GM21515 (cell line): ENCODE measurements around the gene GLYATL1.

Source experiments
- ATAC-seq: cut with Tn5 transposase; IDR thresholded peaks from one replicate; pipeline ENCODE4 v1.9.1; 2021; ENCODE audit not compliant: unreplicated experiment

Gene GLYATL1, protein sequence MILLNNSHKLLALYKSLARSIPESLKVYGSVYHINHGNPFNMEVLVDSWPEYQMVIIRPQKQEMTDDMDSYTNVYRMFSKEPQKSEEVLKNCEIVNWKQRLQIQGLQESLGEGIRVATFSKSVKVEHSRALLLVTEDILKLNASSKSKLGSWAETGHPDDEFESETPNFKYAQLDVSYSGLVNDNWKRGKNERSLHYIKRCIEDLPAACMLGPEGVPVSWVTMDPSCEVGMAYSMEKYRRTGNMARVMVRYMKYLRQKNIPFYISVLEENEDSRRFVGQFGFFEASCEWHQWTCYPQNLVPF

DNA sequence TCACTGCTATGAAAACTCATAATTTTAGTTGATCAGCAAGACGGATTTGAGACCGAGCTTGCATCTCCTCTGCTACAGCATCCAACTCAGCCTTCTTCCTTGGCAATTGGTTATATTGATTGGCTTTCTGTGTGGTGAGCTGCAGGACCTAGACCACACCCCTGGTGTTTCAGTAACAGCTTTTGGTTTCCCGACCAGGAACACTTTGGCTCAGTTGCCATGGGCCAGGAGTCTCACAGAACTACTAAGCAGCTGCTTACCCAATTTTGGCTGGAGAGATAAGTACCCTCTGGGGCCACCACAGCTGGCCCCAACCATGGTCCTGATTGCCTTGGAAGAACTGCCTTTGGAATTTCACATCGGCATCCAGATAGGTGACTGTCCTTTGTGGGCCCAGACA is at the start of gene GLYATL1:
Gene GLYATL1, plus strand, starts transcription at position 212 of the 400 bp plus-strand sequence. CDS start 7,600 bp downstream, outside the sequence.
- no peak for ATAC-seq

DNA sequence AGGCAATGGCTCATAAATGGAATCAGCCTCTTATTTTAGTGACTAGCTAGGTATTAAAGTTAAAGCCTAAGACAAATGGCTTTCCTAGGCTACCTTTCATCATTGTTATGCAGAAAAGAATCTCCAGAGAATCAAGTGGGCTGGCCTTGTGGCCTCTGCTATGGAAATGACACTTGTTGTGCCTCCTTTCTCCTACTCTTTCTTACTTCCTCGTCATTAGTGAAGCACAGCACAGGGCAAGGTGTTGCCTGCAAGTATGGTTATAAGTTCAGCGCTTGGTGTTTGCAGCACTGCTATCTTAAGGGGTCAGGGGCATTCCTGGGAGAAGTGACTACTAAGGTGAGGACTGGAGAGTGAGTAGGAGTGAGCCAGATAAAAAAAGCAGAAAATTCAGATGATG is 45.4 kb upstream of the GLYATL1 start:
- no peak for ATAC-seq

DNA sequence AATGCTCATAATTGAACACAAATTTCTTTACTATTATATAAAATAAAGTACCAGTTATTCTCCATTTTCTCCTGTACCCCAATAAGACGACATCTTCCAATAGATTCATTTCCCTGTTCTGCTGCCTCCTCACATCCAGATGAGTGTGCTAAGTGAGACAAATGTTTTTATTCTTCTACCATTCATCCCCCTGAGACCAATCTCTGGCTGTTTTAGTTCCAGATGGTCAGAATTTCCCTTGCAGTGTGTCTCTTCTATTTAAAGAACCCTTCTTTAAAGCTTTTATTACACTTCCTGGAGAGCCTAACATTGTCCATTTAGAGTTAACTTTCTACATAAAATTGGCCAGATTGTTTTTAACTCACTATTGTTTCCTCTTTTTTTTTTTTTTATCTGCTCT is 41.2 kb upstream of the GLYATL1 start:
- no peak for ATAC-seq

DNA sequence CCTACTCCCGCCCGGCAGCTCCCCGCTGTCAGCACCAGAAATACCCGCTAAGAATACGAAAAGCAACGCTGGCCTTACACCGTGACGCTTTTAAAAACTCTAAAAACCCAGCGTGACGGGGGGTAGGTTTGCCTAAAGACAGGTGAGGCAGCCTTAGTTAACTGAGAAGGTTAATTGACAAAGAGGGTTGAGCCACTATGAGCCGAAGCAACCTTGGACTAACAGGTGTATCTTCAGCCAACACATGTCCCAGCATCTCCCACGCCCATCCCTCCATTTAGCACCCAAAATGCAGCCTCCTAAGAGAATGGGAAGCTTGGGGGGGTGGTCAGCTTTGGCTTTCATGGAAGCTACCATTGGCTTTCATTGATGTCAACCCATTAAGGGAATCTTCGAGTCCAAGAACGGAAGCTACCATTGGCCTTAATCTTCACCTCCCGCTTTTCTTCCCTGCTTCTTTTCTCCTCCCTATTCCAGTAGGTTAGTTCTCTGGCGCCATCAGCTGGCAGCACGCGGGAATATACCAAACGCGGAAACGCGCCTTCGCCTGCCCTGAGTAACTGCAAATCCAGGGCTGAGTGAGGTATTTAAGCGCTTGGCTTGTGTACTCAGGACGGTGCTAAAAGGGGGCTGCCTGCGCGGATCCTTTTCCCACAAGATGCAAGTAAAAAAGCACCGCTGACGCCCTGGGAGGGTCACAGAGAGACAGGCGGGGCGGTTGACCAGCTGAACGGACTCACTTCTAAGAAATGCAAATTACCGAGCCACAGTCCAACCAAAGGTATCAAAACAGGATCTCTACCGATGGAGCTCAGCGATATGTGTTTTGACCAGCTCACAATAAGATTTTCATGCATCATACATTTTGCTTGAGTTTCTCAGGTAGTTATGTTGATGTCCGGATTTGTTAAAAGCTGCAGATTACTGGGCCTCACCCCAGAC is 38.5 kb upstream of the GLYATL1 start:
- ATAC-seq, result peak; percentile 76

DNA sequence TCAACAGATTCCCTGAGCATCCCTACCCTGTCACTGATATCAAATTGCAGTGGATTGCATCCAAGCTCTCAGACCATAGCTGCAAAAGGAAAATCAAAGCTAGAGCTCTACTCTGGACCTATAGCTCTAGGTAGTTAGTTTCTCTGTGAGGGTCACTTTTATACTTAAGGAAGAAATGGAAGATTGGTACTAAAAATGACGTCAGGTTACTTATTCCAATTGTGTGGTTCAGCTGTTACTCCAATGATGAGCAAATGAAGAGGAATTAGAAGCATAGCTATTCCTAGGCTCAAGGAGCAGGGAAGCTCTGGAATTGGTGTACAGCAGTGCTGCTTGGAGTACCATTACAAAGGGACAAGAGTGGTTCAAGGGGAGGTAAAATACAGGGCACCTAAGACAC is 36.4 kb upstream of the GLYATL1 start:
- ATAC-seq, result no peak

DNA sequence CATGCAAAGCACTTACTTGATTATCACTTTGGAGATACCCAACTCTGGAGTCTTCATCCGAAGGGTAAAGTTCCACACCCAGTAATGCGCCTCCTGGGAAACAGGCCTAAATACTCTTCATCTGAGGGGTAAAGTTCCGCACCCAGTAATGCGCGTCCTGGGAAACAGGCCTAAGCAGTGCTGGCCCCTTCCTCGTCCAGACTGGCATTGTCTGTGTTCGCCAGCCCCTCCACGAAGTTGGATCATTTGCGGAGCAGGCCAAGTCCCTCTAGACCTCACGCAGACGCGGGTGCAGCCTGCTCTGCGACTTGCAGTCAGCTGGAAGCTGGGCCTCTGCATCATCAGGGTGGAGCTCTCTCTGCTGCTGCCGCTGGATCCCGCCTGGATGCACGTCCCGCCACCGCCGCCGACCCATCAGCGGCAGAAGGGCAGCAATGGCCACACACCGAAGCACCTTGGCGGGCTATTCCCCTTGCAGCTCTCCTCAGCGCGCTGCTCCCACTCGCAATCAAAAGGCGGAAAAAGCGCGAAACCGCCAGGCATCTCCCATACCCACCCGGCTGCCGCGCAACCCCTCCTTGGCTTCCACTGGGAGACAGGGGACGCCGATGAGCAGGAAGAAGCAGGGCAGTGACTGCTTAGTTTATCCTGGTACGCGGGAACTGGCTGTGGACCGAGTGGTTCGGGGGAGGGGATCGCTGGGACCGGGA is 34.1 kb upstream of the GLYATL1 start:
- ATAC-seq, result no peak

DNA sequence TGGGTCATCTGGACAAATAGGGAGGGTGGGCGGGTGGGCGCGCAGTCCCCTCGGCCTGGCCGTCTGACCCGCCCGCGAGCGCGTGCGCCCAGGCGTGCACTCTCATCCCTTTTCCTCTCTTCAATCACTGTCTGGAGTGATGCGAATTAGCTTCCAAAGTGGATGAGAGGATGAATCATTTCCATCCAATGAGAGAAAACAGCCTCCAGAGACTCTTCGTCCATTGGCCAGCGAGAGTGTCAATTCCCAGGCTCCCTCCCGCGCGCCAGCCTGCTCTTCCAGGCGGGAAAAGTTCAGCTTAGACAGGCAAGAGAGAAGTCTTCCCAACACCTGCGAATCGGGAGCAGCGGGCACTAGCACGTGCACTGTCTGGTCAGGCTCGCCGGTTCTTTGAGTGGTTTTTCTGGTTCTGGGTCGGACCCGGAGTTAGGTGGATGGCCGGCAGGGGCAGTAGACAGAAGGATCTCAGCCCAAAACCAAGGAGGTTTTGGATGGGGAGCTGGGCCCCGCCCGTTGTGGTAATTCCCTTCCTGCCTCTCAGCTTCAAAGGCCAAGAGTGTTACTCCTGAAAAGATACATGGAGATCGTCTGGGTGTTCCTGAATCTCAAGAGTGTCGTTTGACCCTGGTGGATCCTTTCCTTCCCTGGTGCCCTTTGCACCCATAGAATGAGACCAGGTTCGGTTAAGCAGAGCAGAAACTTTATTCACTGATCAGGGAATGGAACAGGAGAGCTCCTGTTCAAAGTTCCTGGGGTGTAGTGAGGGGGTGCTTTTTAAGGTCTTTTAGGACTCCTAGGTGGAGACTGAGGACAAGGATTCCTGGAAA is 33.4 kb upstream of the GLYATL1 start:
- no peak for ATAC-seq

DNA sequence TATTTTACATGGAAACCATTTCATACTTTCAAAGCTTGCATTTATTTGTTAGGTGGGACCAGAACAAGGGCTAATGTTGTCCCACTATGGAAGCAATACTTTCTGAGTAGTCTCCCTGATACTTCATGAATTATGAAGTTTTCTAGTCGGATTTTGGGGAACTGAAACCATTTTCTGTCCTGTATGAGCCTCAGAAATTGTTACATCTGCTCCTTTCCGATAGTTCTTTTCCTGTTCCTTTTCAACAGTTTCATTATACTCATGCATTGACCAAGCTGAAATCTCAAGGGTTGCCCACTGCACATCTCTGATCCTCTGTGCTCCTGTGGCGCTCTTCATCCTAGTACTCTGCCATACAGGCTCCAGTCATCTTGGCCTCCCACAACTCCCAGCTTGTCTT is 31.5 kb upstream of the GLYATL1 start:
- no peak for ATAC-seq

DNA sequence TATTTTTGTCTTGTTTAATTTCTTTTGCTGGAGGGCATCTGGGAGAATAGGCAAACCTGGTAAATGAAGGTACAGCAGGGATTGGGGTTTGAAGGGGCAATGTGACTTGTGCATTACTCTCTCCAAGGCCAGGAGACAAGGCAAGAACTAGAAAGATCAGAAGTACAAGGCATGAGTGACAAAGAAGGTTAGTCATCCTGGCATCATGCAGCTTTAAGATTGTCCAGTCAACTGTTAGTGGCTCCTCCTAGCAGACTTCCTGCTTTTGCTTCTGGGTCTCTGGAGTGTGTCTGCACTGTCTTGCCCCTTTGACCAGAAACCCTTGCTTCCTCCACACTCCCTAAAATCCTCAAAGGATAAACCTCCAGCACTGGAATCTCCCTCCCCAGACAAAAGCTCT is 27.2 kb upstream of the GLYATL1 start:
- ATAC-seq, result no peak

DNA sequence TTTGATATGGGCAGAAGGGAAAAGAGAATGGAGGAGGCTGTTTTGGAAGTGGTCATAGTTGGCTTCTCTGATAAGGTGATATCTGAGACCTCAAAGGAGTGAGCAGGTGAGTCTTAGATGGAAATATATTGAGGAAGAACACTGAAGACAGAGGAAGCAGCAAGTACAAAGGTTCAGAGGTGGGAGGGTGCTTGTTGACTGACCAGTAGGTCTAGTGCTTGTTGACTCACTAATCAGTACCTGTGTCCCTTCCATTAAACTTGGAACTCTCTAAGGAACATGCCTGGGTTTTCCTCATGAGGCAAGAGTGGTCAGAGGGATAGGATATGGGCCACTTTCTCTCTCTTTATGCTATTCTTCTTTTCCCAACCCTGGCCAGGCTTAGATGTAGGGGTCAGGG is 25.6 kb upstream of the GLYATL1 start:
- no peak for ATAC-seq

DNA sequence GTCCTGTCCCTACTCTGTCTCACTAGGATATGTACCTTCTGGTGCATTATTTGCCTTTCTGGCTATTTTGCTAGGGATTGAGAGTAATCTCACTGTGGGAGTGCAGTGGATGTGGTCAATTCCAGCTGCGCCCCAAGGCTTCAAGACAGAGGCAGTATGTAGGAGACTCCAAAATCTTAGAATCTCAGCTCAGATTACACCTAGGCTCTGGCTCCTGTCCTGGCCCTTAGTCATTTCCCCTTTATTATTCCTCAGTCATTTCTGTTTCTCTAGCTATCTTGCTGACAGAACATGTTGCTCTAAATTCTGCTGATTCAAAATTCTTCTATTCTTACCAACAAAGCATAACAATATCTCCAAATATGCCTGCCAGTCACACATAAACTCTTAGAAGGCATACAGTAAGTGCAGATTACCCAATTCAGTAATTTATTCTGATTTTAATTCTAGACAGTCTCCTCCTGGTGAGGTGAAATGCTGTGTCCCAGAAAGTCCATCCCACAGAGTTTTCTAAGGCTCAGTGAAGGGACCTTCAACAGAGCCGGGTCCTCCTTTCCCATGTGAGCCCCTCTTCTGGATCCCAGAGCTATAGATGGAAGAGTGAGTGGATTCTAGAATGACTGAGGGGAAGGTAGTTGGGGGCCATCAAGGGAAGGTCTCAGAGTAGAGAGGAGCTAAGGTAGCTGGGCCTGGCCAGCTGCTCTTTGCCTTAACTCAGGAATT is 24.3 kb upstream of the GLYATL1 start:
- no peak for ATAC-seq

DNA sequence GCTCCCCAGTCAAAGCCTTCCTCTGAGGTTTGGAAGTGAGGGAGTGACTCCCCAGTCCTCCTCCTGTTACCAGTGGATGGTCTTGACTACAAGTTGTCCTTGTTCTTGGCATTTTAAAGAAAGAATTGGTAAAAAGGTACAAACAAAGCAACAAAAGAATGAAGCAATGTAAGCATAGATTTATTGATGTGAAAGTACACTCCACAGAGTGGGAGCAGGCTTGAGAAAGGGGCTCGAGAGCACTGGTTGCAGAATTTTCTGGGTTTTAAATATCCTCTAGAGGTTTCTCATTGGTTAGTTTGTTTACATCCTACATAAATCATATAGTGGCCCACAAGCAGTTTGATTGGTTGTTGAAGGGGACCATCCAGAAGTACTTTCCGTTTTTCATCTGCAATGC is 22.7 kb upstream of the GLYATL1 start:
- ATAC-seq, result no peak

DNA sequence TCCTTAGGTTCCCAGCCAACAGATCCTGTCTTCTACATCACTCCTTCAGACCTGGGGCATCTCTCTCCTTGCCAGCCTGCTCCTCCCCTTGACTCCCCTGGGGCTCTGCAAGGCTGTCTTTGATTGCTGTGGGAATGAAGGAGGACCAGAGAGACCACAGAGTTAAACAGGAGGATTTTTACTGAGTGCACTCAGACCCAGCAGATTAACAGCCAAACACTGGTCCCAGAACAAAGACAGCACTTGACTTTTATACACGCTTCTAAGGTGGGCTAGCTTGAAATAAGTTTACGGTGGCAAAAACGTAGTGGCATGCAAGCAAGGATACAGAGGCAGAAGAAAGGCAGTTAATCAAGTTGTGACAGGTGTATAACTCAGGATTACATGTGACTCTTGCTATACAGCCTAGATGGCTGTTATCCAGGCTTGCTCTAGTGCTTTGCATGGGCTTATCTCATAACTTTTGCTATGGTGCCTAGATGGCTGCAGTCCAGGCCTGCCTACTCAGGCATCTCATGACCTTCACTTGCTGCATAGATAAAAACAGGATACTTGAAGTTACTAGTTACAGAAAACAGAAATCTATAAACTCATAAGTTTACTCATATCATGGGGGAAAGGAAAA is 22.0 kb upstream of the GLYATL1 start:
- ATAC-seq, result no peak

DNA sequence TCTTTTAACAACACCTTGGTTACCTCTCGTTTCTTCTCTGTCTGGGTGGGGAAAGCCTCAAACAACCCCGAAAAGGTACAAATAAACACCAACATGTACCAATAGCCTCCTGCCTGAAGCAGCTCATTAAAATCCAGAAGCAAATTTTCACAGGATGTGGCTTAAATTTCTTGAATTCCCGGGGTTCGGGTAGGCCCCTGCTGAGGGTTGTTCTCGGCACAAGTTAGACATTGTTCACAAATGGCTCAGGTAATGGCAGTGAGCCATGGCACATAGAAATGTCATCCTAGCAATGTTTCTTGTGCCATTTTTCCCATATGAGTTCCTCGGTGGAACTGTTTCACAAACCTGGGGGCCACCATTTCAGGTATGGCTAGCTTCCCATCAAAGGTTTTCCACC is 19.7 kb upstream of the GLYATL1 start:
- no peak for ATAC-seq

DNA sequence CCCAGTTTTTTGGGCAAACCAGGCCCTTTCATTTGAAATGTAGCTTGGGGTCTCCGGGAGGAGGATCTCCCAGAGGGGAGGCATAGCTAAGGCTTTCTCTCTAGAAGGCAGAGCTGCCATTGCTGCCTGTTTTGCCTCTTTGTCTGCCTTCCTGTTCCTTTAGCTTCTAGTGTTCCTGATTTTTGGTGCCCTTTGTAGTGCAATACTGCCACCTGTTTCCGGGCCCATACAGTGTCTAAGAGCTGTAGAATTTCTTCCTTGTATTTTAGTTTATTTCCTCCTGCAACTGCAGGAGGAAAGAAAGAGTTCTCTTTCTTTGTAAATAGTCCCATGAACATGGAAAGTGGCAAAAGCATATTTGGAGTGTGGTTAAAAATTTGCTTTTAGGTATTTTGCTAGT is 19.3 kb upstream of the GLYATL1 start:
- no peak for ATAC-seq

DNA sequence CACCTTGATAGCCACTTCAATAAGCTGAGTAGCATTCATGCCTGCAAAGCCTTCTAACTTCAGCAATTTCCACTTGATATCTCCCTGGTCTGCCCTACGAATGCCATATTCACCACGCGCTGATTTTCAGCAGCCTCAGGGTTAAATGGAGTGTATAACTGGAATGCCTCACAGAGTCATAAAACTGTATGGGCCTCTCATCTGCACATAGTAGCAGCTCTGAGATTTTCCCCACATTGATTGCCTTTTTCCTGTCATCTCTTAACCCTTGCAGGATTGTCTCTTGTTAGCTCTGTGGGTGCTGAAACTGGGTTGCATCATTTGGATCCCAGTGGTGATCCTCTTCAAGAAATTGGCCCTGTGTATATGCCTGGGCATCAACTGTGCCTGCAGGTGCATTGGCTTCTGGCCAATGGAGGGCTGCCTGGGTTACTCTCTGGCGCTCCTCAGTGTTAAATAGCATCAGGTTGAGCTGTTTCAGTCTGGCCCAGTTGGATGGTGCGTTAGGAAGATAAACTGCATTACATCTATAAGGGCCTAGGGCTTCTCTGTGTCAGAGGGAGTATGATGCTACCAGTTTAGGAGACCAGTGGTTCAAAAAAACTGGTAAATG is 17.4 kb upstream of the GLYATL1 start:
- no peak for ATAC-seq

DNA sequence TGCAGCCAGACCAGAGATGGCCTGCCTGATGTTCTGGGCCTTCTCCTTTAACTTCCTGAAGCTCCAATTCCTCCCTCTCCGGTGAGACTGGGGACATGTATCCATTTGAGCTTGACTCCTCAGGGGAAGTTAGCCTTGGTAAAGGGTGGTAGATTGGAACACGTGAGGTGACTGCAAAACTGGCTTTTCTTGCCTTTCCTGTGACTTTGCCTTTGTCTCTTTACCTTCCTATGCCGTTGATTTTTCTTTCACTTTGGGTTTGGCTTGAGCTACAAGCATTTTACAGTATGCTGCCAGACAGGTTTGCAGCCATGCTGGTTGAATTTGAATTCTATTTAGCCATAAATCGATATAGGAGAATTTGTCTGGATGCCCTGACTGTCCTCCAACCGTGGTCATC is 16.8 kb upstream of the GLYATL1 start:
- ATAC-seq, result no peak

DNA sequence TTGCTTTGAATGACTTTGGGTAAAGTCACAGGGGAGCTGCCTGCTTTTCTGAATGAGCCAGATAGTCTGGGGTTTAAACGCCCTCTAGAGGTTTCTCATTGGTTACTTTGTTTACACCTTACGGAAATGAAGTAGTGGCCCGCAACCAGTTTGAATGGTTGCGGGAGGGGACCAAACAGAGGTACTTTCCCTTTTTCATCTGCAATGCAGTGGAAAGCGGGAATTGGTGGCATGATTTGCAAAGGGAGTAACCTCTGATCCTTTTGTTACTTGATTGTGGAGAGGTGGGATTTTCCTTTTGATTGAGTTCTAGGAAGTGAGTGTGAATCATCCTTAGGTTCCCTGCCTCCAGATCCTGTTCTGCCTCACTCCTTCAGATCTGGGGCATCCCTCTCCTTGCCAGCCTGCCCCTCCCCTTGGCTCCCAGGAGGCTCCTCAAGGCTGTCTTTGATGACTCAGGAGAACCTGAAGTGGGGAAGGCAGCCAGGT is 15.9 kb upstream of the GLYATL1 start:
- ATAC-seq, result peak; percentile 80

DNA sequence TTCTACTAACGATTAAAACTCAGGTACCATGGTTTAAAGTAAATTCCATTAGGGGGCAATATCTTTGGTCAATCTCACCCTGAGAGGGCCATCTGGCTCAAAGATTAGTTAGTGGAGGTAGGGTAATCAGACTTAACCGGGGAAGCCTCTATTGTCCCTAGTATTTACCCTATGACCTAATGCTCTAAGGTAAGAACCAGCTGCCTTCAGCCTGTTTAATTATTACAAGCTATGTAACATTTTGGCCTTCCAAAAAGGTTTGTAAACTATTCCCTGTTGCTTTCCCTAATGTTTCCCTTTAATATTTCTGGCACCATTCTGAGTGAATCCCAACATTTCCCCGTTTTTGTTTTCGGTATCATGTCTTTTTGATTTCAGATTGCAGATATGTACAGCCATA is 15.1 kb upstream of the GLYATL1 start:
- ATAC-seq, result no peak
